ENCODE measurements around the gene ATCAY. TPM values are rescaled to one million over a fixed set of nuclear protein-coding genes. Genes with fewer than 3 reads are reported as not detected.

The ATCAY gene
- total and polyA plus RNA-seq, 2 of the 13 experiments (the other 11 are each of a cell fraction or from before 2014, with no cell fraction given) = not detected

- no peaks in the 10 kb centered on the region for H4K20me1 ChIP-seq (ENCODE audit: insufficient read depth, low read length)
- H3K27me3 ChIP-seq (ENCODE audit: control insufficient read depth in 1 of 2, insufficient read depth in 2 of 2, low read length in 2 of 2) = peaks cover 1 to 4% of the 10 kb centered on the region in 2 experiments; a peak in 1 of 5 replicates
- FAIRE-seq (no peak), DNase-seq (ENCODE audit: low spot score) (no peak), ATAC-seq (no peak)
- no peak overlapping the region for H2AFZ ChIP-seq (ENCODE audit: low read length)
- BruUV-seq (replicated peaks) = no TSS peak
- H3K9ac ChIP-seq (ENCODE audit: insufficient read depth, low read depth, low read length) = no peak overlapping the region
- CTCF ChIA-PET (ENCODE audit: low intra/inter-chr PET ratio, low total read pairs) = no interaction called here
- POLR2A ChIA-PET = no interaction called here
- H3K36me3 ChIP-seq (replicated peaks in 1 of 2; ENCODE audit: control insufficient read depth in 1 of 2, insufficient read depth in 2 of 2, low read length in 2 of 2) = no peaks in the 10 kb centered on the region
- intact Hi-C loops (cut with micrococcal nuclease; ENCODE audit: unreplicated experiment) (no loop called here), in situ Hi-C loops (cut with HindIII; ENCODE audit: extremely low pct_ligation_motif_present, low pct_unique_long_range_greater_than_20kb) (loop anchor here (25.0 kb wide), 1 partner anchor 352 kb away; no protein-coding TSS in a partner anchor)
- H3K4me2 ChIP-seq (ENCODE audit: low read depth, low read length) = no peak overlapping the region
- H3K4me1 ChIP-seq (ENCODE audit: insufficient read depth, low read length) = peaks cover 17% of the 10 kb centered on the region
- WGBS (ENCODE audit: low lambda C conversion rate) = 85% methylated on average over 9 of the region's 17 CpGs
- no peak overlapping the region for H3K4me3 ChIP-seq (replicated peaks in 1 of 3; ENCODE audit: insufficient read depth in 1 of 3, low read depth in 2 of 3, low read length in 3 of 3)
- no peaks in the 10 kb centered on the region for H3K79me2 ChIP-seq (ENCODE audit: insufficient read depth, low read length)
- H3K27ac ChIP-seq (ENCODE audit: extremely low read length, insufficient read depth, low read length) = no peak overlapping the region
- TF ChIP-seq HNRNPL (IDR thresholded peaks at IDR 0.05; ENCODE audit: low read depth, low read length) = no peak
- no peak for TF ChIP-seq ZNF333 (CRISPR knock-in tag; IDR thresholded peaks at IDR 0.05; ENCODE audit: borderline replicate concordance)
- TF ChIP-seq RNF219 (CRISPR knock-in tag; IDR thresholded peaks at IDR 0.05) = no peak
- no peak for TF ChIP-seq ZBTB4 (CRISPR knock-in tag; IDR thresholded peaks at IDR 0.05; ENCODE audit: borderline replicate concordance)
- no peak for TF ChIP-seq ZNF337 (CRISPR knock-in tag; IDR thresholded peaks at IDR 0.05; ENCODE audit: borderline replicate concordance, low read depth)
- TF ChIP-seq RELA (CRISPR knock-in tag; IDR thresholded peaks at IDR 0.05) = no peak
- TF ChIP-seq XRCC5 (optimal IDR thresholded peaks at IDR 0.05; ENCODE audit: low read length) = no peak
- TF ChIP-seq RBM39 (IDR thresholded peaks at IDR 0.05; ENCODE audit: low read depth, low read length, poor library complexity, severe bottlenecking) = no peak
- TF ChIP-seq KLF13 (CRISPR knock-in tag; IDR thresholded peaks at IDR 0.05) = no peak
- TF ChIP-seq GZF1 (CRISPR knock-in tag; IDR thresholded peaks at IDR 0.05) = no peak
- no peaks in the 10 kb centered on the region for H3K9me3 ChIP-seq (ENCODE audit: low read length)
Observed at GRCh38 chr19:3860499-3860898, 20.0 kb upstream of the ATCAY start.
